HepG2 (cell line): ENCODE results near the gene GAL3ST2. TPM values are rescaled to one million over a fixed set of nuclear protein-coding genes. Genes with fewer than 3 reads are reported as not detected.
A peak's percentile ranks its signal among the peaks of the same experiment; 100 is the strongest.
"Not testable (repeated sequence)": the region's sequence is repeated elsewhere in the genome, so short reads cannot be mapped to it uniquely, and the experiment has no call there.

ENCODE experiments used
- ATAC-seq: fragments of 200-7000 bp; cut with Tn5 transposase; 3 replicates; pipeline ENCODE4 v1.9.1; 2020; ENCODE audit warnings: mild to moderate bottlenecking, moderate library complexity
- BruUV-seq: library from RNA; stranded (reverse); fragments of 400-500 nt; replicated peaks from 2 replicates; lab custom pipeline; 2021; lab: Mats Ljungman, UMichigan
- CTCF ChIA-PET: fragments of 300-600 bp; formaldehyde crosslinking; extraction: SDS; loops from one replicate; lab custom pipeline; 2021; ENCODE audit warnings: low total read pairs, inconsistent platforms, low intra/inter-chr PET ratio; lab: Yijun Ruan, JAX
- POLR2A ChIA-PET: fragments of 350-600 bp; sonication (Branson Sonifier 250); formaldehyde crosslinking; loops from one replicate; lab custom pipeline; 2020; ENCODE audit warnings: antibody characterized with exemption, inconsistent platforms; lab: Yijun Ruan, JAX
- DNase-seq: peaks from one replicate; pipeline ENCODE4 v3.0.0-alpha.2; 2015; ENCODE audit warnings: low spot score
- FAIRE-seq: peaks from 3 replicates; lab custom pipeline; 2011; peaks lifted over from hg19 to GRCh38; lab: Jason Lieb, UNC
- H2AFZ ChIP-seq: one replicate; pipeline ENCODE4 v1.6.1; 2011; ENCODE audit warnings: low read length, inconsistent platforms
- H3K27ac ChIP-seq: fragments of 300-600 bp; 3 replicates; pipeline ENCODE4 v1.8.0; 2011; ENCODE audit warnings: mixed run types, mild to moderate bottlenecking, mixed read lengths, low read length, inconsistent platforms; ENCODE audit not compliant: insufficient read depth; ENCODE audit errors: extremely low read length
- H3K27me3 ChIP-seq, 2 experiments: fragments of 200-600 bp in 1 of 2; 2 replicates in 1 of 2; 3 replicates in 1 of 2; pipeline versions ENCODE4 v1.6.0 to v1.8.0; 2011; ENCODE audit warnings: low read length in 2 of 2, mild to moderate bottlenecking in 2 of 2, moderate library complexity in 2 of 2, inconsistent platforms in 1 of 2; ENCODE audit not compliant: insufficient read depth in 2 of 2, control insufficient read depth in 1 of 2
- H3K36me3 ChIP-seq, 2 experiments: fragments of 200-600 bp in 1 of 2; replicated peaks in 1 of 2; 2 replicates in 1 of 2; 3 replicates in 1 of 2; pipeline versions ENCODE4 v1.5.1 to v1.8.0; 2011; ENCODE audit warnings: low read length in 2 of 2, inconsistent platforms in 1 of 2; ENCODE audit not compliant: insufficient read depth in 2 of 2, control insufficient read depth in 1 of 2
- H3K4me1 ChIP-seq: 2 replicates; pipeline ENCODE4 v1.5.1; 2012; ENCODE audit warnings: low read length, inconsistent platforms; ENCODE audit not compliant: insufficient read depth
- H3K4me2 ChIP-seq: 2 replicates; pipeline ENCODE4 v1.6.0; 2011; ENCODE audit warnings: low read depth, low read length, inconsistent platforms
- H3K4me3 ChIP-seq, 3 experiments: fragments of 200-600 bp in 1 of 3; sonication (generic), shearing (Covaris generic) in 1 of 3; replicated peaks in 1 of 3; 2 replicates each; pipeline ENCODE4 v1.5.1; 2011 to 2016; ENCODE audit warnings: low read length in 3 of 3, inconsistent platforms in 2 of 3, low read depth in 2 of 3, mild to moderate bottlenecking in 2 of 3, control low read depth in 1 of 3, mixed read lengths in 1 of 3; ENCODE audit not compliant: insufficient read depth in 1 of 3
- H3K79me2 ChIP-seq: one replicate; pipeline ENCODE4 v1.6.1; 2011; ENCODE audit warnings: low read length, inconsistent platforms; ENCODE audit not compliant: insufficient read depth
- H3K9ac ChIP-seq: 2 replicates; pipeline ENCODE4 v1.6.0; 2011; ENCODE audit warnings: mild to moderate bottlenecking, low read depth, low read length, inconsistent platforms; ENCODE audit not compliant: insufficient read depth
- H3K9me3 ChIP-seq: 2 replicates; pipeline ENCODE4 v1.5.1; 2012; ENCODE audit warnings: mild to moderate bottlenecking, low read length
- H4K20me1 ChIP-seq: 2 replicates; pipeline ENCODE4 v1.6.0; 2011; ENCODE audit warnings: inconsistent platforms, mild to moderate bottlenecking, low read length, moderate library complexity; ENCODE audit not compliant: insufficient read depth
- CREB1 ChIP-seq, 2 experiments: fragments of 450-650 bp in 1 of 2; IDR thresholded peaks; 2 replicates each; pipeline ENCODE4 v1.6.1; 2016 to 2017; ENCODE audit warnings: control low read depth in 1 of 2, mild to moderate bottlenecking in 1 of 2, missing compliant biosample characterization in 1 of 2, missing genetic modification characterization in 1 of 2
- PHF20 ChIP-seq: sonication (generic); formaldehyde crosslinking; IDR thresholded peaks from 2 replicates; pipeline ENCODE4 v1.5.0; 2020; ENCODE audit warnings: mild to moderate bottlenecking, missing genetic modification reagents
- ZNF644 ChIP-seq: IDR thresholded peaks from 2 replicates; pipeline ENCODE4 v1.6.1; 2016; ENCODE audit warnings: low read depth
- ZNF788 ChIP-seq: sonication (generic); formaldehyde crosslinking; IDR thresholded peaks from 2 replicates; pipeline ENCODE4 v1.5.0; 2020; ENCODE audit warnings: mild to moderate bottlenecking, missing genetic modification reagents, borderline replicate concordance
- ZNF879 ChIP-seq: sonication (generic); formaldehyde crosslinking; IDR thresholded peaks from 2 replicates; pipeline ENCODE4 v1.8.1; 2023; ENCODE audit warnings: missing genetic modification reagents
- WGBS: methylation state at CpG from one replicate; pipeline ENCODE4 v1.1.6; 2017; ENCODE audit warnings: low lambda C conversion rate; 5-methylcytosine and 5-hydroxymethylcytosine counted together
- in situ Hi-C: cut with HindIII; loops from 2 replicates; pipeline ENCODE4 v1.10.0; 2017; ENCODE audit warnings: low pct_unique_long_range_greater_than_20kb; ENCODE audit not compliant: extremely low pct_ligation_motif_present
- intact Hi-C: fragments of 100-400 bp; cut with micrococcal nuclease; formaldehyde crosslinking; loops from one replicate; pipeline ENCODE4 v1.10.0; 2022; ENCODE audit not compliant: unreplicated experiment
- polyA plus RNA-seq, 8 experiments: library from polyadenylated mRNA; depleted of rRNA in 3 of 8; stranded (reverse) in 7 of 8; unstranded in 1 of 8; fragments of >200 nt; fragmentation: Illumina TruSeq in 4 of 8; extraction: Trizol in 4 of 8; gene quantifications; 2 replicates each; pipeline versions ENCODE4 v1.2.1 to v1.2.3, GENCODE V29; 2011 to 2016; ENCODE audit warnings: low read depth in 4 of 8, missing spikeins in 1 of 8, mixed read lengths in 1 of 8; ENCODE audit not compliant: insufficient read depth in 1 of 8
- total RNA-seq, 5 experiments: library from RNA; depleted of rRNA; stranded (reverse); fragments of >200 nt; fragmentation: Illumina TruSeq; extraction: Trizol; gene quantifications; 2 replicates each; pipeline ENCODE4 v1.2.3, GENCODE V29; 2016; ENCODE audit warnings: low read depth in 1 of 5
- TF ChIP-seq, protein P1 (sequence below): sonication (generic); formaldehyde crosslinking; IDR thresholded peaks from 2 replicates; pipeline ENCODE4 v1.8.0; 2022; ENCODE audit warnings: mild to moderate bottlenecking, missing genetic modification reagents; ENCODE audit not compliant: insufficient replicate concordance

The GAL3ST2 gene
- total and polyA plus RNA-seq, 2 of the 13 experiments (the other 11 are each of a cell fraction or from before 2014, with no cell fraction given), result 0.17 to 0.20 TPM

GRCh38 chr2:241818943-241819270 is 42.3 kb downstream of the GAL3ST2 start (continued):
- TF ChIP-seq ZNF644 (CRISPR knock-in tag), result 0 out of 2 replicates have a peak, but pooled peaks have one; percentile 35
- 0 out of 2 replicates have a peak, but pooled peaks have one; percentile 76 for TF ChIP-seq ZNF879 (CRISPR knock-in tag)
- TF ChIP-seq, protein P1, sequence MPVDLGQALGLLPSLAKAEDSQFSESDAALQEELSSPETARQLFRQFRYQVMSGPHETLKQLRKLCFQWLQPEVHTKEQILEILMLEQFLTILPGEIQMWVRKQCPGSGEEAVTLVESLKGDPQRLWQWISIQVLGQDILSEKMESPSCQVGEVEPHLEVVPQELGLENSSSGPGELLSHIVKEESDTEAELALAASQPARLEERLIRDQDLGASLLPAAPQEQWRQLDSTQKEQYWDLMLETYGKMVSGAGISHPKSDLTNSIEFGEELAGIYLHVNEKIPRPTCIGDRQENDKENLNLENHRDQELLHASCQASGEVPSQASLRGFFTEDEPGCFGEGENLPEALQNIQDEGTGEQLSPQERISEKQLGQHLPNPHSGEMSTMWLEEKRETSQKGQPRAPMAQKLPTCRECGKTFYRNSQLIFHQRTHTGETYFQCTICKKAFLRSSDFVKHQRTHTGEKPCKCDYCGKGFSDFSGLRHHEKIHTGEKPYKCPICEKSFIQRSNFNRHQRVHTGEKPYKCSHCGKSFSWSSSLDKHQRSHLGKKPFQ, result peak; percentile 79

DNA sequence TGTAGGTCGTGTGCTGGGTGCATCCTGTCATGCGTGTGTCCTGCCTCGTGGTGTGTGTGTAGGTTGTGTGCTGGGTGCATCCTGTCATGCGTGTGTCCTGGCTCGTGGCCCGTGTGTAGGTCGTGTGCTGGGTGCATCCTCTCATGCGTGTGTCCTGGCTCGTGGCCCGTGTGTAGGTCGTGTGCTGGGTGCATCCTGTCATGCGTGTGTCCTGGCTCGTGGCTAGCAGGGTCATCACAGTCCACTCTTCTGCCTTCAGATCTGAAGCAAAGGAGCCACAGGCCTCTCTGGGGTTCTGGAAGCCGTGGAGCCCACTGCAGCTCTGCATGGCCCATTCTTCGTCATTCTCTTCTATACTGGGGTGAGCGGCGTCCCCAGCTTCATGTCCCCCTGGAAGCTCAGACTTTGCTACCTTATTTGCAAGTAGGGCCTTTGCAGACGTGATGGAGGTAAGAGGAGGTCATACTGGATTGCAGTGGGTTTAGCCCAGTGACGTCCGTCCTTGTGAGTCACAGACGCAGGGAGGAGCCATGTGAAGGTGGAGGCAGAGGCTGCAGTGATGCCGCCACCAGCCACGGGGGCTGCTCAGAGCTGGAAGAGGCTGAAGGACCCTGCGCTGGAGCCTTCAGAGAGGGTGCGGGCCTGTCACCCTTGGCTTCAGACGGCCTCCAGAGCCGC is 43.5 kb downstream of the GAL3ST2 start:
- H3K4me2 ChIP-seq; FAIRE-seq; DNase-seq; H3K79me2 ChIP-seq; H3K9me3 ChIP-seq; CTCF ChIA-PET; H3K9ac ChIP-seq; H3K4me3 ChIP-seq; BruUV-seq; ATAC-seq; H3K27me3 ChIP-seq; H2AFZ ChIP-seq; H3K27ac ChIP-seq; in situ Hi-C loops; H4K20me1 ChIP-seq; H3K36me3 ChIP-seq; TF ChIP-seq CREB1 (CRISPR knock-in tag; IDR thresholded peaks at IDR 0.05): not testable (repeated sequence)
- POLR2A ChIA-PET, result interaction anchor here (1.1 to 2.2 kb wide), 3 partner anchors 11 to 50 kb away, joined by 3 to 5 read pairs (median 4); partner anchors contain the start of gene NEU4
- 0 out of 2 replicates have a peak, but pooled peaks have one; percentile 9 for TF ChIP-seq ZNF788
- TF ChIP-seq PHF20 (CRISPR knock-in tag), result 0 out of 2 replicates have a peak, but pooled peaks have one; percentile 17
- TF ChIP-seq CREB1 (IDR thresholded peaks at IDR 0.05), result peak; percentile 49
- peaks cover 27% of the 10 kb centered on the region for H3K4me1 ChIP-seq
- intact Hi-C loops, result loop anchor here (2.0 kb wide), 1 partner anchor 49 kb away; no protein-coding TSS in a partner anchor
- WGBS, result 66% methylated on average over 26 of the region's 27 CpGs
